HCT116 (cell line): Measurements from ENCODE around the gene PRKAG2.

Experiments used
- CTCF ChIP-seq, 3 experiments: fragments of 200-600 bp in 1 of 3; sonication (generic) in 1 of 3; IDR thresholded peaks in 2 of 3; conservative IDR thresholded peaks in 1 of 3; 2 replicates each; pipeline ENCODE4 v1.5.1; 2012 to 2017; ENCODE audit warnings: low read depth in 2 of 3, low read length in 2 of 3, antibody characterized with exemption in 1 of 3, borderline replicate concordance in 1 of 3, control low read depth in 1 of 3, mild to moderate bottlenecking in 1 of 3, mixed read lengths in 1 of 3, mixed run types in 1 of 3, moderate library complexity in 1 of 3; ENCODE audit not compliant: insufficient read depth in 1 of 3
- POLR2A ChIP-seq: IDR thresholded peaks from 2 replicates; pipeline ENCODE4 v1.7.0; 2011; ENCODE audit warnings: borderline replicate concordance; ENCODE audit not compliant: insufficient read depth, insufficient read length; ENCODE audit errors: extremely low read depth

GRCh38 chr7:151669762-151670161 lies 207.2 kb downstream of the PRKAG2 start:
- TF ChIP-seq POLR2A (no peak), CTCF (IDR thresholded peaks at IDR 0.05 in 2 of 3, conservative IDR thresholded peaks at IDR 0.05 in 1 of 3; ENCODE audit: borderline replicate concordance in 1 of 3, insufficient read depth in 1 of 3, low read depth in 2 of 3, low read length in 2 of 3) (no peak)
